NCI-H1105 treated with DMSO at 0.1 percent for 48 hours (cell line): ENCODE results near the gene INSYN2A.

Source experiments
- DNase-seq: peaks from one replicate; lab custom pipeline; 2025; lab: John Stamatoyannopoulos, UW

The INSYN2A gene

DNA sequence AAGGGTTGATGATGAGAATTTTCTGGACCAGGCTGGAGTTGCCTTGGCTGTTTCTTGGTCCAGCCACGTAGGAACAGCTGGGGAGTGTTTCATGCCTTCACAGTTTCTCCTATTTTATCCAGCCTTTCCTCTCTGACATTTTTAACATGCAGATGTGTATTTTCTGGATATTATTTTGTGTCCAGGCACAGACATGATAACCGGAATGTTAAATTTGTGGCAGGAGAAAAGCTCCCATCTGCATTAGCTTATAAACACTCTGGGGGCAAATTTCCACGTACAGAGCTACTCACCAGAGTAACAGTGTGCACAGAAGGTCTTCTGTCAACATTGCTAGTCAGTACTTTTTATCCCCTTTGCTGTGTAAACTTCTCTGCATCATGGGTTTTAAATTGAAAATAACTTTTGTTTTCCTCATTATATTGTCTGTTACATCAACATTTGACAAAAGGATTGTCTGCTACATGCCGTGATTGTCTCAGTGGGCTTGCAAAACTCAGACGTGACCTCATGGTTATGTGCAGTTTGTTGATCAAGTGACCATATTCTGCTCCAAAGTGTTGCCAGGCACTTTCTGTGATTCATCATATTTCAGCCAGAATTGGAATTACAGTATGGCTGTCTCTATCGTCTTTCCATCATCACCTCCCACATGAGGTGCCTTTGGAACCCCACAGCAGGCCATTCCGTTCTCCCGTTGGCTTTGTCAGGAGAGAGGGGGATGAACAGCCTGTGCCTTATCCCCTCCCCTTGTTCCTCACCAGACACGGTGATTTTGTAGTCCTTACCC is 41.4 kb downstream of the INSYN2A start:
- DNase-seq, result no peak

DNA sequence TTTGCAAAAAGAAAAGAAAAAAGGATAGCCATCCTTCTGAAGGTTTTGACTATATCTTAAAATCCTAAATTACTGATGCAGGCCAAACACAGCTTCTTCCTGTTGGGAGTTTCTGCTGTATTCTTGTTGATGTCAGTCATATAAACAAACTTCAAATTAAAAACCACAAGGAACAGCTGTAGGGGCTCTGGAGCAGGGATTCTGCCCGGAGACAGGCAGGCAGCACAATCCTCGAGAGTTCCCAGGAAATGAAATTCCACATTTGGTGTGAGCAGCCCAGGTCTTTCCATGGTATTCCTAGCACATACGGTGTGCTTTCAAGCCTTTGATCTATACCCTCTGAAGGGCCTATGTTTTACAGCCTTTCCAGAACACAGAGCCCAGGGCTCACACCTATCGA is 43.2 kb downstream of the INSYN2A start:
- no peak for DNase-seq

DNA sequence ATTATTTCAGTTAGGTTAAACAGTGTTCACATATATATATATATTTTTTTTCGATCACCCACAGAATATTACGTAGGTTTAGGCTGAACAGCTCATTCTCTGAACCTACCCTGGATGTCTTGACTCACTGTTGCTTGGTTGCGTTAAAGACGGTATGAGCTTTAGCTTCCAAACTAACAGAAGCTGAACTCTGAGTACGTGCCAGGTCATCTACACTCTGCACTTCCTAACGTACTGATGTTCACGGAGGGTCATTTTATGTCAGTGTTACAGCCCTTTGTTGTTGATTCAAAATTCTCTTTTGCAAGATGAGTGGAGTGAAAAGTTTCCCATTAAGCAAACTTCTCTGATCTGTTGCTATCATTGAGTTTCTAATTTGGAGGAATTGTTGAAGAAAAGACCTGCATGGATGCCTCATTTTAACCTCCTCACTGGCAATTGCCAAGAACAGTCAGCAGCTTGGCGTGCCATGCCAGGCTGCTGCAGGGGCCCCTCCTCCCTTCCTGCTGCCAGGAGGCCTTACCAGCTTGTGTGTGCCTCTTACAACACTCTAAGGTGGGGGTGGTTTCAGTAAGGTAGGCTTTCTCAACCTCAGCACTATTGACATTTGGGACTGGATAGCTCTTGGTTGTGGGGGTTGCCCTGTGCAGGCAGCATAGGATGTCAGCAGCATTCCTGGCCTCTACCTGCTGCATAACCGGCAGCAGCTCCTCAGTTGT is 44.3 kb downstream of the INSYN2A start:
- no peak for DNase-seq

- DNase-seq, result no peak
Observed at GRCh38 chr10:127151541-127151940, 44.9 kb downstream of the INSYN2A start.

DNA sequence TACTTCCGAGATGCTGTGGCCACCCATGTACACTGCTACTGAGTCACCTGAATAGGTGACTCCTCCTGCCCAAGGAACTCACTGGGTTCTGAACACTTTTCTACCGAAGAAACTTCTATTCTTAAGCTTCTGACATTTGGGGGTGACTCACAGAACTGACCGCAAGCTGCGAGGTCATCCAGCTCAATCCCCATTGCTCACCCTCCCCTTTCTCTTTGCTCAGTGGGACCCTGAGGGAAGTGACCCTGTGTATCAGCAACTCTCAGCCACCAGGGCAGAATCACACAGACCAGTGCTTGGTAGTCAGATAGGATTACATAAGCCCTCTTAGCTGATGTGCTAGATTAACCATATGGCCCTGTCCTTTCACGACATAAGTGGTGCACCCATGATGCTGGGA is 46.3 kb downstream of the INSYN2A start:
- no peak for DNase-seq

DNA sequence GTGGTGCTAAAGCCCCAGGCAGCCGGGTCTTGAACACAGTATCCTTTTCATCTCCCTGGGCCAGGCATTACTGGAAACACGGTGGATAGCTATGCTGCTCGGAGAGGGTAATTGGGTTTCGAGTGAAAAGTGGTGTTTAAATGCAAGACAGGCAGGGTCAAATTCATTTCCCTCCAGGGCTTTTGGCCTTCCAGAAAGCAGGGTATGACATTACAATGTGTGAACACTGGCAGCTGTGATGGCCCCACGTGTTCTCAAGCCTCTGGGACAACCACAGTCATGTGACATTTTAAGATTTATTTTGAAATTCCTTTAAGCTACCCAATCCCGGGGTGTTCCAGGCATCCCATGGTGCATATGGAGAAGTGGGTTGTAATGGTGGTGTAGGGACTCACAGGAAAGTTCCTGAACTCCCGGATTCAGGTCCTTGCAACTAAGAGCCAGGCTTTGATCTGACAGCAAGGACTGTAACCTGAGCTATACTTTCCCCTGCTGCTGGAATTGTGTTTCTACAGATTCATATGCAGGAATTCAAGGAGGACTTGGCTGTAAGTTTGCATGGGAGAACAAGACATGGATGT is 46.8 kb downstream of the INSYN2A start:
- no peak for DNase-seq

DNA sequence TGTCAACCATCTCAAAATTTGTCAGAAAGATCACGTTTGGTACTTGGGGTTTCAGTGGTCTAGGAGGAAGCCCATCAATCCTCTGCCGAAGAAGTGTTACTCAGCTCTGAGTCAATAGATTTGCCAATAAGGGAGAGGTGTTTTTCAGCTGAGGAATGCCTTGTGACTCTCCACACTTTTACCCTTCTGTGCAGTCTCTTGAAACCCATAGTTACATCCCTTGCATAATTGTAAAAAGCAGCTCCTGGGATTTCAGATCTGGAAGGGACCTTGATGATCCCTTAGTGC is 47.5 kb downstream of the INSYN2A start:
- no peak for DNase-seq

DNA sequence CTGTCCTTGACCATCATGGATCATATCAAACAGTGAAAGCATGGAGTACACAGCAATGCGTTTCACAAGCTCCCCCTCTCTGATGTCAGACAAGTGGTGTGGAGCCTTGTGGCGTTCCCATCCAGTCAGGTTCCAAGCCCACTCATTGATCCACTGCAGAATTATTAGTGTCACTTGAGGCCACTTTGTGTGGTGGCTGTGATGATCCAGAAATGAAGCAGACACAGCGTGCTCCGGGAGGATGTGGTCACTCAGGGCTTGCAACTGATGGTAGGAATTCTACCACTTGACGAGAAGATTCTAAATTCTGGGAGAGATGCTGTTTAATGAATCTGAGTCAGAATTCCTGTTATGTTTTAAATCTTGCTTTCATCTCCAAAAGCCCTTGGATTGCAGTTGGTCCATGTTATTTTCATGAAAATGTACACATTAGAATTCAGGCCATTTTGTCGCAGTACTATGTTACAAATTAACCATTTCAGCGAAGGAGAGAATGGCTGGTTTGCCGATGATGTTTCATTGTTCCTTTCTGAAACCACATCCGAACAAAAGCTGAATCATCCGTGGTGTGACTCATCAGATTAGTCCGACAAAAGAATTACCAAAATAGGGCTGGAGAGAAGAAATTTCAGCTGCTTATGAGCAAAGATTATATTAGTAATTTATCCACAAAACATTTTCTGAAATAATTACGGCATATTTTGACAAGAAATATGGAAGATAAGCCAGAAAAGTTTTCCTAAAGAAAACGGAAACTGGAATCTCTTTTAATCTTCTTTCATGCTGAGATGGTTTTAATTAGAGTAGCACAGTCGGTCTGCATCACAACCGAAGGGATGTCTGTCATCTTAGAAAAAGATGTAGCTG is 48.1 kb downstream of the INSYN2A start:
- no peak for DNase-seq

GRCh38 chr10:127146661-127147060 is 49.7 kb downstream of the INSYN2A start:
- no peak for DNase-seq
